NCI-H460 (cell line): Measurements from ENCODE around the gene TNFRSF1A. TPM values are rescaled to one million over a fixed set of nuclear protein-coding genes. Genes with fewer than 3 reads are reported as not detected.

Experiments
- DNase-seq: peaks from one replicate; pipeline ENCODE4 v3.0.0-alpha.2; 2016; ENCODE audit warnings: low read depth; ENCODE audit errors: extremely low read depth
- polyA plus RNA-seq: library from polyadenylated mRNA; depleted of rRNA; stranded (reverse); fragments of >200 nt; gene quantifications from 2 replicates; pipeline ENCODE4 v1.2.3, GENCODE V29; 2014; cell fraction: nucleus; rRNA removed
- total RNA-seq: library from RNA; depleted of rRNA; stranded (reverse); fragments of >200 nt; shearing (Covaris generic); gene quantifications from 2 replicates; pipeline ENCODE4 v1.2.3, GENCODE V29; 2014; rRNA removed

Gene TNFRSF1A
- total RNA-seq: 180 and 190 TPM in 2 replicates
- 144 and 152 TPM in 2 replicates for polyA plus RNA-seq

DNA sequence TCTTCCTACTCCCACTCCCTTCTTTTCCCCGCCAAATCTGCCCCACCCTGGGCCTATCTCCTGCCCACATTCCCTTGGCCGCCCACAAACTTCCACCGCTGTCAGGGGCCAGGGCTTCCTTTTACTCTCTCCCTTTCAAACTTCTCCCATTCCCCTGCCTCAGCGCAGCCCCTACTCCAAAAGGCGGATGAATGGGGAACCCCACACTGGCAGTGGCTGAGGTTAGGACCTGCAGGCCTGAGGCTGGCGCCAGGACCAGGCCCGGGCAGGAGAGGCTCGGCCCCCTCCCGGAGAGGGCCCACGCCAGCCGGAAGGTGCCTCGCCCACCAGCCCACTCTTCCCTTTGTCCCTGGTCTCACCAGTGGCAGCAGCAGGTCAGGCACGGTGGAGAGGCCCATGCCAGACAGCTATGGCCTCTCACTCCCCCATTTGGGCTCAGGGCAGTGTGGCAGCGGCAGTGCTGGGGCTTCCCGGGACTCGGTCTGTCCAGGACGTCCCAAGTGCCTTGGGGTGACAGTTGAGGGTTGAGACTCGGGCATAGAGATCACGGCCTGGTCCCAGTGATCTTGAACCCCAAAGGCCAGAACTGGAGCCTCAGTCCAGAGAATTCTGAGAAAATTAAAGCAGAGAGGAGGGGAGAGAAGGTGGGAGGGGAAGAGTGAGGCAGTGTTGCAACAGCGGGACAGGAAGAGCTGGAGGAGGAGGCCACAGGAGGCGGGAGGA, at the start of gene TNFRSF1A:
TNFRSF1A (minus strand) TSS at position 660 of the 723 bp plus-strand sequence; CDS start at position 398, 262 bp downstream.
- peak; percentile 65 for DNase-seq

GRCh38 chr12:6391013-6391412, 49.1 kb upstream of the TNFRSF1A start:
- no peak for DNase-seq

- DNase-seq: no peak
Observed at GRCh38 chr12:6390084-6390799, 48.4 kb upstream of the TNFRSF1A start.

DNA sequence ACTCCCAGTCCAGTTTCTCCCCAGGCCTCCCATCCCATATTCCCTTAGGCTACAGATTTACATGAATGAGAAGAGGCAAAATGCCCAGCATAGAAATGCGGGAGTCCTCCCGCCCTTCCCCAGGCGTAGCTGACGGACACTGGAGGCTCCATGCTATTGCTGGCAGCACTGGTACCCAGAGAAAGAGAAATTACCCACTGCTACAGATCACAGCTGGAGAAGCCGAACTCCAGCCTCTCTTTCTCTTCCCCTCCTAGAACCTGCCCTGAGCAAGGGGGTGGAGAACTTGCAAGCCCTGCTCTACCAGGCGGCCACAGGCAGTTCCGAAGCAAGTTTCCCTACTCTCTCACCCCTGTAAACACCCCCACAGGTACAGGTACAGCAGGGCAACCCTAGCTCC, 45.7 kb upstream of the TNFRSF1A start:
- DNase-seq: no peak

DNA sequence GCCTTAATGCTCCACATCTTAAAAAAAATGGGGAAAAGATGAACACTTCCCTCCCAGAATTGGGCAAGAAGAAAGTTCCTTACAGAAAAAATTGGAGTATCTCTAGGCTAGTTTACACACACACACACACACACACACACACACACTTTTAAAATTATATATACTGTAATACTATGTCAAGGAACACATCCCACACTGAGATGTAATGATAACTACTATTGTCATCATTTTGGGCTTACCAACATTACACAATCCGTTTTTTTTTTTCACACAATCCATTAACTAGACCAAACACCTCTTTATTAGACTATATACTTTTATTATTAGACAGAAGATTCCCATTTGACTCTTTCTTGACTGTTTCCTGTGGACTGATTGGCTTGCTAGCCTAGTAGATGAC, 44.6 kb upstream of the TNFRSF1A start:
- DNase-seq: no peak

DNA sequence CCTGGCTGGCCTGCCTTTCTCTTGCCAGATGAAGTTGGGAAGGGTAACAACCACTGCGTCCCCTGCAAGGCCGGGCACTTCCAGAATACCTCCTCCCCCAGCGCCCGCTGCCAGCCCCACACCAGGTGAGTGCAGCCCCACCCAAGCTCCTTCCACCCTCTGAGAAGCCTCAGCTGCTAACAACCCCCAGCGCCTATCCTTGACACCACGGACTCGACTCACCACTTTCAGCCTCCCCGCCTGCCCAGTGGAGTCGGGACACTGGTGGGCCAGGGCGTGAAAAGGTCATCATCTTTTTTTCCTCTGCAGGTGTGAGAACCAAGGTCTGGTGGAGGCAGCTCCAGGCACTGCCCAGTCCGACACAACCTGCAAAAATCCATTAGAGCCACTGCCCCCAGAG, 44.2 kb upstream of the TNFRSF1A start:
- no peak for DNase-seq

DNA sequence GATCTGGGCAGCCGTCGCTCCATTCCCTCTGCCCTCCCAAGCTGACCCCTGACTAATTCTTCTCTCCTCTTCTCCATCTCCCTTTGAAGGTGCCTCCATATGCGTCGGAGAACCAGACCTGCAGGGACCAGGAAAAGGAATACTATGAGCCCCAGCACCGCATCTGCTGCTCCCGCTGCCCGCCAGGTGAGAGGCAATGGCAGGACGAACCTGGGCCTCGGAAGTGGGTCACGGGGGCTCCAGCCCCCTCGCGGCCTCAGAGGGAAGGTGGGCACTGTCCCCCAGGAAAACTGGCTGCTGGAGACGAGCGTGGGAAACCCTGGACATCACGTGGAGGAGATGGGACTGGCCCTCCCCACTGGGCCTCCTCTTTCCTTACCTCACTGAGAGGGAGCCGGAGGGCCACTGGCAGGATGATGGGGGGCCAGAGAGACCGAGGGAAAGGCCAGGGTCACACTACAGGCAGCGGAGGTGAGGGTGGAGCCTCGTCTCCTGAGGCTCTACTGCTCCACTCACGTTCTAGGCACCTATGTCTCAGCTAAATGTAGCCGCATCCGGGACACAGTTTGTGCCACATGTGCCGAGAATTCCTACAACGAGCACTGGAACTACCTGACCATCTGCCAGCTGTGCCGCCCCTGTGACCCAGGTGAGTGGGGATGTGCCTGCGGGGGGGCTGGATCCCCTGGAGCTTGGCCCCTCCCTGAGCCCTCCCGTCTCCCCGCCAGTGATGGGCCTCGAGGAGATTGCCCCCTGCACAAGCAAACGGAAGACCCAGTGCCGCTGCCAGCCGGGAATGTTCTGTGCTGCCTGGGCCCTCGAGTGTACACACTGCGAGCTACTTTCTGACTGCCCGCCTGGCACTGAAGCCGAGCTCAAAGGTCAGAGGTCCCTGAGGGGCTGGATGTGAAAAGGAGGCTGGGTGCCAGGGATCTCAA, 42.9 kb upstream of the TNFRSF1A start:
- DNase-seq: no peak

DNA sequence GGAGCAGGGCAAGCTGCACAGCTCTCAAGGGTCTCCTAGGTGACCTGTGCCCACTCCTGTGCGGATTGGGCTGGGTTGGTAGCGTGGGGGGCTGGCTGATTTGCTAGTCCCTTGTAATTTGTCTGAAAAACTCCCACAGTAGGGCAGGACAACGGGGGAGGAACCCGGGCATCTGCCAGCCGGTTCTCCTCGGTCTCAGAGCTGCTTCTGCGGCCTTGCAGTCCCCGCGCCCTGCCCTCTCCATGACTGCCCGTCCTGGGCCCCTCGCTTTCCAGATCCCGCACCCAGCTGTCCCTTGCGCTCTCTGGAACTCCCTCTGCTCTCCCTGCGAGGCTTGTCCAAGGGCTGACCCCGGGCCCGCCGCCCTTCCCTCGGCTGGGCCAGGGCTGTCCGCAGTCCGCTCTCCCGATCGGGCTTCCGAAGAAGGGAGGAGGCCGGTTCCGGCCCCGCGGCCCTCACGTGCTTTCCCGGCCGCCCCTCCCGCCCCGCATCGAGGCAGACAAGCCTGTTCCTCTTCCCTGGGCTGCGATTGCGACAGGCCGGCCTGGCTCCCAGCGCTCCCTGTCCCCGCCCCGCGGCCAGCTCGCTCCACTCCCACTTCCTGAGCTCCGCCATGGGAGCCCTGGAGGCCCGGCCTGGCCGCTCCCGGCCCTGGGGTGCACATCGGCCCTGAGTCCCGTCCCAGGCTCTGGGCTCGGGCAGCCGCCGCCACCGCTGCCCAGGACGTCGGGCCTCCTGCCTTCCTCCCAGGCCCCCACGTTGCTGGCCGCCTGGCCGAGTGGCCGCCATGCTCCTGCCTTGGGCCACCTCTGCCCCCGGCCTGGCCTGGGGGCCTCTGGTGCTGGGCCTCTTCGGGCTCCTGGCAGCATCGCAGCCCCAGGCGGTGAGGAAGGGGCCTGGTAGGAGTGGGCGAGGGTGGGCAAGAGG, 42.0 kb upstream of the TNFRSF1A start, which contains the start of gene LTBR:
LTBR (plus strand) TSS at position 591 of the 927 bp plus-strand sequence; CDS start at position 788, 197 bp downstream.
- DNase-seq: peak; percentile 84

GRCh38 chr12:6382982-6383381, 41.1 kb upstream of the TNFRSF1A start:
- DNase-seq: no peak

- DNase-seq: no peak
Observed at GRCh38 chr12:6382371-6382770, 40.5 kb upstream of the TNFRSF1A start.

DNA sequence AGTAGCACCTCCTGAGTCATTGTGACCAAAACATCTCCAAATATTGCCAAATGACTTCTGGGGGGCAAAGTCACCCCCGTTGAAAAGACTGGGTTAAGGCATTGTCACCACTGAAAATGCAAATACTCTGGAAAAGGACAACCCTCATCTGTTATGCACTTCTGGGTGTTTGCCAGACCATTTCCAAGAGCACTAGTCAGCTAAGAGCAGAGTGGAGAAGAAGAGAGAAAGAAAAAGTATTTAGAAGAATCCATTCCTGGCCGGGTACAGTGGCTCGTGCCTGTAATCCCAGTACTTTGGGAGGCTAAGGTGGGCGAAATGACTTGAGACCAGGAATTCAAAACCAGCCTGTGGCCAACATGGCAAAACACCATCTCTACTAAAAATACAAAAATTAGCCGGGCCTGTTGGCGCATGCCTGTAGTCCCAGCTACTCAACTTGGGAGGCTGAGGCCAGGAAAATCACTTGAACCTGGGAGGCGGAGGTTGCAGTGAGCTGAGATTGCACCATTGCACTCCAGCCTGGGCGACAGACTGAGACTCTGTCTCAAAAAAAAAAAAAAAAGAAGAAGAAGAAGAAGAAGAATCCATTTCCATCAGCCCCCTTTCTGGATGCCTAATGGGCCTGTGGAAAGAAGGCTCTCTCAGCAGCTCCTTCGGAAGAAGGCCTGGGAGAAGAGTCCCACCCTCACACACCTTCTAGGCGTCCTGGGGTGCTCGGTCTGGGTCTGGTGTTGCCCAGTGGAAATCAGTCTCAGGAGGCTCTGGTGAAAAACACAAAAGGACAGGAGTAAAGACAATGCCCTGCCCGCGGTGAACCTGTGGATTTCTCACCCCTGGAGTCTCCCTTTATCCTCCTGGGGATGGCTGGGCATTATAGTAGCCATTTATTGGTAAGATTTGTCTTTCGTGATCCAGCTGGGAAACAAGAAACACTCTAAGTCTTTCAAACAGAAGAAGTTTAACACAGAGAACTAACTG, 38.6 kb upstream of the TNFRSF1A start:
- no peak for DNase-seq

DNA sequence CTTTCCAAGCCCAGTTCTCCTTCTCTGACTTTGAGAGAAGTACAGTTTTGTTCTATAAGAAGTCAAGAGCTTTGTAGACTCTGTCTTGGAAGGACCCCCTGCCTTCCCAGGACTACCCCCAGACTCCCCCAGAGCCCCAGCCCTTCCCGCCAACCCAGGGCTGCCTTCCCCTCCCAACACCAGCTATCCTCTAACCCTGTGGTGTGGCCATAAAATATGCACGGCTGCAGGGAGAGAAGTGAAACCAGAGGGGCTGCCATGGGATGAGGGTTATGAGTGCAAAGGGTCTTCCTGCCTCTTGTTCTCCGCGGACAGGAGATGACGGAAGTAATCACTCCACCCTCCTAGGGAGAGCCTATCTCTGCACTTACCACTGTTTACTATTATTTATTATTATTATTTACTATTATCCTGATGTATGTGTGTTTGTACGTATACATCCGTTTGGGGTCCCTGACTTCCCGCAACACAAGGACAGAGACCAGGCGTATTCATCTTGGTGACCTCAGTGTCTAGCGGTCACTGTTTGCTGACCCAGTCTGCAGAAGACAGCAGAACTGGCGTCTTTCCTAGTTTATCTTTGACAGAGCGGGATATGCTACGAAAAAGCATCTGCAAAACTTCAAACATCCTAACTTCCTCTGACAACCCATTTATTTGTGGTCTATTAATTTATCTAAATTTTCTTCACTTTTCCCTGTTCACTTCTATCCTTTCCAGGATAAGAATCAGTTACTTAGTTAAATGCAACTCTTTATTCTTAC, 37.0 kb upstream of the TNFRSF1A start:
- DNase-seq: no peak

- no peak for DNase-seq
Observed at GRCh38 chr12:6377667-6377994, 35.8 kb upstream of the TNFRSF1A start.

- no peak for DNase-seq
Observed at GRCh38 chr12:6376870-6377666, 35.2 kb upstream of the TNFRSF1A start.

DNA sequence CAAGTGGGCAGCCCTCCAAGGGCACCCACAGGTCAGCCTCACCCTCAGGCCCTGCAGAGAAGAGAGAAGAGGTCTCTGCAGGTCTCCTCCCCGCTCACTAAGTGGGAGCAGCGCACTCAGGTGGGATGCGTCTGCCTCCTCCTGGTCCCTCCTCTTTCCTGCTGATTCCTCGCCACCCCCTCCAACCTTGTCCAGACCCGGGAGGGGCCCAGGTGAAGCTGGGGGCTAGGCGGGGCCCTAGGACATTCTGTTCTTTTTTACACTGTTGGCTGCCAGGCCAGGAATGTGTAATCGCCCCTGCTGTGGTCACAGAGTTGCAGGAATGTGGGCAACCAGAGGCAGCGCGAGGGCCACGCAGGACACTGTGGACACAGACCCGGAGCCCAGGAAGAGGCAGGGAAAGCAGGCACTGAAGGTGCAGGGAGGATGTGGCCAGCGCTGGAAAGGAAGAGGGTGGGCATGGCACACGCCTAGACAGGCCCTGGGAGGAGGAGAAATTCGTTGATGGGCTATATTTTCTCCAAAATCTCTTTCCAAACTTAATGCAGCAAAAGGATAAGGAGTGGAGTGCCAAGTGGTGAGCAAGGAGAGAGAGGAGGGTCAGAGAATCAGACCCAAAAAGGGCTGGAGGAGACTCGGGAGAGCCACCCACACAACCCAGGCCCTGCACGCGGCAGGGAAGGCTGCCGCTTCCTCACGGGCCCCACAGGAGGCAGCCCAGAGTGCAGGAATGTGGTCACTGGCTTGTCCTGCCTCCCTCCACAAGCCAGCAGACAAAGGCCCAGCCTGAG, 34.4 kb upstream of the TNFRSF1A start:
- DNase-seq: peak; percentile 33
